GM19328 (cell line): Measurements from ENCODE around the gene ITGA6.

Source experiments
- ATAC-seq: cut with Tn5 transposase; IDR thresholded peaks from one replicate; pipeline ENCODE4 v1.9.1; 2021; ENCODE audit warnings: mild to moderate bottlenecking, moderate library complexity; ENCODE audit not compliant: unreplicated experiment

The ITGA6 gene

GRCh38 chr2:172464400-172465129 lies 37.2 kb downstream of the ITGA6 start:
- no peak for ATAC-seq

- no peak for ATAC-seq
Observed at GRCh38 chr2:172465417-172466334, 38.3 kb downstream of the ITGA6 start.

GRCh38 chr2:172467382-172467781 lies 40.0 kb downstream of the ITGA6 start:
- no peak for ATAC-seq

- ATAC-seq = no peak
Observed at GRCh38 chr2:172470958-172471922, 43.9 kb downstream of the ITGA6 start.

GRCh38 chr2:172472446-172473033 lies 45.2 kb downstream of the ITGA6 start:
- ATAC-seq = no peak

- ATAC-seq = no peak
Observed at GRCh38 chr2:172473167-172473566, 45.8 kb downstream of the ITGA6 start.

- ATAC-seq = no peak
Observed at GRCh38 chr2:172478353-172478752, 51.0 kb downstream of the ITGA6 start.

- no peak for ATAC-seq
Observed at GRCh38 chr2:172480301-172481218, 53.2 kb downstream of the ITGA6 start.

GRCh38 chr2:172481507-172482262 lies 54.3 kb downstream of the ITGA6 start:
- ATAC-seq = no peak

GRCh38 chr2:172484253-172484652 lies 56.9 kb downstream of the ITGA6 start:
- no peak for ATAC-seq

GRCh38 chr2:172484706-172485105 lies 57.3 kb downstream of the ITGA6 start:
- no peak for ATAC-seq

GRCh38 chr2:172488556-172488955 lies 61.2 kb downstream of the ITGA6 start:
- no peak for ATAC-seq

- ATAC-seq = no peak
Observed at GRCh38 chr2:172489681-172490080, 62.3 kb downstream of the ITGA6 start.

- ATAC-seq = no peak
Observed at GRCh38 chr2:172496160-172496608, 68.8 kb downstream of the ITGA6 start.

- no peak for ATAC-seq
Observed at GRCh38 chr2:172507199-172507598, 79.8 kb downstream of the ITGA6 start.

GRCh38 chr2:172510088-172510487 lies 82.7 kb downstream of the ITGA6 start:
- no peak for ATAC-seq

- ATAC-seq = no peak
Observed at GRCh38 chr2:172510548-172510947, 83.2 kb downstream of the ITGA6 start.

GRCh38 chr2:172512810-172513523 lies 85.6 kb downstream of the ITGA6 start:
- ATAC-seq = no peak
